HCT116 (cell line): Measurements from ENCODE around the gene BMPER. TPM values are rescaled to one million over a fixed set of nuclear protein-coding genes. Genes with fewer than 3 reads are reported as not detected.

Experiments
- ATAC-seq: fragments of 200-7000 bp; cut with Tn5 transposase; 2 replicates; pipeline ENCODE4 v1.9.1; 2020; ENCODE audit warnings: mild to moderate bottlenecking, moderate library complexity
- BruUV-seq: library from RNA; stranded (reverse); fragments of 400-500 nt; replicated peaks from 2 replicates; lab custom pipeline; 2021; lab: Mats Ljungman, UMichigan
- CTCF ChIA-PET: fragments of 300-600 bp; sonication (Branson Sonifier 250); formaldehyde crosslinking; loops from one replicate; lab custom pipeline; 2021; ENCODE audit warnings: antibody characterized with exemption; lab: Charles Lee
- POLR2A ChIA-PET: fragments of 300-600, 350-600 bp; sonication (Branson Sonifier 250); formaldehyde crosslinking; loops from one replicate; lab custom pipeline; 2021; ENCODE audit warnings: antibody characterized with exemption; lab: Charles Lee
- RAD21 ChIA-PET, 2 experiments: fragments of 300-600 bp; sonication (Branson Sonifier 250); formaldehyde crosslinking; loops; one replicate each; lab custom pipeline; 2023; ENCODE audit warnings: low total read pairs in 2 of 2; ENCODE audit not compliant: uncharacterized antibody in 2 of 2, unreplicated experiment in 2 of 2, low non-redundant PET in 1 of 2; lab: Charles Lee
- DNase-seq: peaks from one replicate; pipeline ENCODE4 v3.0.0-alpha.2; 2010; ENCODE audit warnings: low read depth, low spot score
- H2AFZ ChIP-seq: fragments of 200-600 bp; shearing (Covaris generic), sonication (generic); 2 replicates; pipeline ENCODE4 v1.6.1; 2017; ENCODE audit warnings: low read depth, mixed run types, mixed read lengths, antibody characterized with exemption, low read length; ENCODE audit not compliant: poor library complexity, severe bottlenecking
- H3K27ac ChIP-seq: 2 replicates; pipeline ENCODE4 v1.5.1; 2012; ENCODE audit warnings: low read depth, low read length
- H3K27me3 ChIP-seq: fragments of 200-600 bp; sonication (generic); 2 replicates; pipeline ENCODE4 v1.6.1; 2016; ENCODE audit warnings: mixed run types, low read length, mixed read lengths; ENCODE audit not compliant: insufficient read depth
- H3K36me3 ChIP-seq, 2 experiments: fragments of 200-500 bp in 1 of 2; fragments of 200-600 bp in 1 of 2; sonication (Bioruptor generic) in 1 of 2; sonication (generic) in 1 of 2; 2 replicates each; pipeline versions ENCODE4 v1.5.1 to v1.6.1; 2014 to 2016; ENCODE audit warnings: low read length in 2 of 2, inconsistent platforms in 1 of 2, mixed read lengths in 1 of 2, mixed run types in 1 of 2; ENCODE audit not compliant: insufficient read depth in 2 of 2, control insufficient read depth in 1 of 2
- H3K4me1 ChIP-seq, 2 experiments: fragments of 200-600 bp in 1 of 2; sonication (generic) in 1 of 2; 2 replicates each; pipeline versions ENCODE4 v1.5.1 to v1.6.1; 2012 to 2017; ENCODE audit warnings: low read length in 2 of 2, inconsistent platforms in 1 of 2, mild to moderate bottlenecking in 1 of 2, mixed read lengths in 1 of 2, mixed run types in 1 of 2, moderate library complexity in 1 of 2; ENCODE audit not compliant: insufficient read depth in 2 of 2, control insufficient read depth in 1 of 2
- H3K4me2 ChIP-seq: fragments of 200-600 bp; sonication (generic); 2 replicates; pipeline ENCODE4 v1.6.1; 2017; ENCODE audit warnings: mixed run types, low read length, mixed read lengths
- H3K4me3 ChIP-seq, 2 experiments: fragments of 200-600 bp in 1 of 2; sonication (generic) in 1 of 2; replicated peaks in 1 of 2; 2 replicates each; pipeline ENCODE4 v1.5.1; 2011 to 2016; ENCODE audit warnings: low read length in 2 of 2, control low read depth in 1 of 2, low read depth in 1 of 2, mild to moderate bottlenecking in 1 of 2, mixed read lengths in 1 of 2, mixed run types in 1 of 2
- H3K79me2 ChIP-seq: fragments of 200-600 bp; sonication (generic); 2 replicates; pipeline ENCODE4 v1.6.1; 2017; ENCODE audit warnings: mild to moderate bottlenecking, mixed run types, low read length, moderate library complexity, mixed read lengths; ENCODE audit not compliant: insufficient read depth
- H3K9ac ChIP-seq: fragments of 200-600 bp; sonication (generic); 2 replicates; pipeline ENCODE4 v1.6.1; 2016; ENCODE audit warnings: low read length, mixed read lengths
- H3K9me2 ChIP-seq: fragments of 200-600 bp; sonication (generic), shearing (Covaris generic); 2 replicates; pipeline ENCODE4 v1.6.1; 2017; ENCODE audit warnings: mixed run types, mild to moderate bottlenecking, moderate library complexity; ENCODE audit not compliant: insufficient read depth
- H3K9me3 ChIP-seq, 2 experiments: fragments of 200-500 bp in 1 of 2; fragments of 200-600 bp in 1 of 2; sonication (Bioruptor generic) in 1 of 2; sonication (generic) in 1 of 2; 2 replicates each; pipeline ENCODE4 v1.6.1; 2014 to 2017; ENCODE audit warnings: low read length in 2 of 2, mixed read lengths in 2 of 2, inconsistent platforms in 1 of 2, low read depth in 1 of 2, mild to moderate bottlenecking in 1 of 2, mixed run types in 1 of 2, moderate library complexity in 1 of 2; ENCODE audit not compliant: control insufficient read depth in 1 of 2, insufficient read depth in 1 of 2
- H4K20me1 ChIP-seq: fragments of 200-600 bp; sonication (generic), shearing (Covaris generic); 2 replicates; pipeline ENCODE4 v1.6.1; 2017; ENCODE audit warnings: mixed run types, mild to moderate bottlenecking, moderate library complexity; ENCODE audit not compliant: insufficient read depth
- CEBPB ChIP-seq: IDR thresholded peaks from 2 replicates; pipeline ENCODE4 v1.6.1; 2012; ENCODE audit warnings: low read depth
- CTCF ChIP-seq, 3 experiments: fragments of 200-600 bp in 1 of 3; sonication (generic) in 1 of 3; IDR thresholded peaks in 2 of 3; conservative IDR thresholded peaks in 1 of 3; 2 replicates each; pipeline ENCODE4 v1.5.1; 2012 to 2017; ENCODE audit warnings: low read depth in 2 of 3, low read length in 2 of 3, antibody characterized with exemption in 1 of 3, borderline replicate concordance in 1 of 3, control low read depth in 1 of 3, mild to moderate bottlenecking in 1 of 3, mixed read lengths in 1 of 3, mixed run types in 1 of 3, moderate library complexity in 1 of 3; ENCODE audit not compliant: insufficient read depth in 1 of 3
- EGR1 ChIP-seq: IDR thresholded peaks from 2 replicates; pipeline ENCODE4 v1.6.1; 2012; ENCODE audit warnings: low read depth
- FOSL1 ChIP-seq: IDR thresholded peaks from 2 replicates; pipeline ENCODE4 v1.6.1; 2012; ENCODE audit warnings: low read depth
- JUND ChIP-seq: IDR thresholded peaks from 2 replicates; pipeline ENCODE4 v1.6.1; 2012
- MAX ChIP-seq: IDR thresholded peaks from 2 replicates; pipeline ENCODE4 v1.6.1; 2012
- POLR2A ChIP-seq: IDR thresholded peaks from 2 replicates; pipeline ENCODE4 v1.7.0; 2011; ENCODE audit warnings: borderline replicate concordance; ENCODE audit not compliant: insufficient read depth, insufficient read length; ENCODE audit errors: extremely low read depth
- SIN3A ChIP-seq: IDR thresholded peaks from 2 replicates; pipeline ENCODE4 v1.6.1; 2012; ENCODE audit warnings: low read depth
- SP1 ChIP-seq: IDR thresholded peaks from 2 replicates; pipeline ENCODE4 v1.6.1; 2012; ENCODE audit warnings: low read depth
- SRF ChIP-seq: IDR thresholded peaks from 2 replicates; pipeline ENCODE4 v1.6.1; 2012; ENCODE audit warnings: low read depth
- TCF7L2 ChIP-seq: IDR thresholded peaks from 2 replicates; pipeline ENCODE4 v1.7.0; 2011; ENCODE audit warnings: borderline replicate concordance, inconsistent platforms; ENCODE audit not compliant: insufficient read depth, insufficient read length; ENCODE audit errors: extremely low read depth
- YY1 ChIP-seq: IDR thresholded peaks from 2 replicates; pipeline ENCODE4 v1.6.1; 2011; ENCODE audit warnings: low read length, low read depth, moderate library complexity, mild to moderate bottlenecking; ENCODE audit not compliant: insufficient replicate concordance; ENCODE audit errors: extremely low read depth
- ZFX ChIP-seq: fragments of 450-650 bp; IDR thresholded peaks from 2 replicates; pipeline ENCODE4 v1.6.1; 2017
- intact Hi-C: fragments of 100-400 bp; cut with micrococcal nuclease; formaldehyde crosslinking; loops from 2 replicates; pipeline ENCODE4 v1.10.0; 2022
- total RNA-seq: library from RNA; stranded (reverse); gene quantifications from one replicate; pipeline ENCODE4 v1.2.1, GENCODE V29; 2021; ENCODE audit not compliant: unreplicated experiment

The BMPER gene
- total RNA-seq, 1 experiment from 2014 or later = not detected

GRCh38 chr7:34117573-34117972 lies 212.2 kb downstream of the BMPER start:
- H2AFZ ChIP-seq = no peak overlapping the region
- H3K9me3 ChIP-seq = no peaks in the 10 kb centered on the region
- no peak overlapping the region for H3K4me3 ChIP-seq
- ChIA-PET CTCF (no interaction called here), POLR2A (no interaction called here), RAD21 (no interaction called here)
- H3K27me3 ChIP-seq = no peaks in the 10 kb centered on the region
- H3K4me1 ChIP-seq = no peaks in the 10 kb centered on the region
- H3K9ac ChIP-seq = no peak overlapping the region
- intact Hi-C loops = no loop called here
- no peaks in the 10 kb centered on the region for H3K9me2 ChIP-seq
- H4K20me1 ChIP-seq = no peaks in the 10 kb centered on the region
- no TSS peak for BruUV-seq
- no peak overlapping the region for H3K4me2 ChIP-seq
- no peaks in the 10 kb centered on the region for H3K36me3 ChIP-seq
- ATAC-seq (no peak), DNase-seq (no peak)
- H3K27ac ChIP-seq = no peak overlapping the region
- H3K79me2 ChIP-seq = no peaks in the 10 kb centered on the region
- TF ChIP-seq ZFX = no peak
- no peak for TF ChIP-seq CEBPB
- no peak for TF ChIP-seq JUND
- TF ChIP-seq SRF = no peak
- no peak for TF ChIP-seq CTCF (IDR thresholded peaks at IDR 0.05 in 2 of 3, conservative IDR thresholded peaks at IDR 0.05 in 1 of 3; ENCODE audit: borderline replicate concordance in 1 of 3, insufficient read depth in 1 of 3, low read depth in 2 of 3, low read length in 2 of 3)
- TF ChIP-seq EGR1 = no peak
- TF ChIP-seq SP1 = no peak
- no peak for TF ChIP-seq MAX
- no peak for TF ChIP-seq YY1
- TF ChIP-seq TCF7L2 = no peak
- TF ChIP-seq POLR2A = no peak
- TF ChIP-seq SIN3A = no peak
- TF ChIP-seq FOSL1 = no peak
